HUES48 (cell line): ENCODE measurements around the gene TSPAN4.

Experiments
- H3K27ac ChIP-seq: one replicate; pipeline ENCODE4 v1.7.0; 2013; ENCODE audit warnings: low read depth, low read length, inconsistent platforms
- H3K27me3 ChIP-seq: 2 replicates; pipeline ENCODE4 v1.6.1; 2013; ENCODE audit warnings: mild to moderate bottlenecking, low read length; ENCODE audit not compliant: control insufficient read depth, insufficient read depth
- H3K36me3 ChIP-seq: 2 replicates; pipeline ENCODE4 v1.6.1; 2013; ENCODE audit warnings: low read length; ENCODE audit not compliant: control insufficient read depth, insufficient read depth
- H3K4me1 ChIP-seq: 2 replicates; pipeline ENCODE4 v1.6.1; 2013; ENCODE audit warnings: mild to moderate bottlenecking, low read length; ENCODE audit not compliant: control insufficient read depth, insufficient read depth
- H3K4me3 ChIP-seq: 2 replicates; pipeline ENCODE4 v1.5.1; 2013; ENCODE audit warnings: mild to moderate bottlenecking, low read depth, low read length
- H3K9ac ChIP-seq: 2 replicates; pipeline ENCODE4 v1.6.1; 2013; ENCODE audit warnings: mild to moderate bottlenecking, low read depth, low read length, moderate library complexity
- H3K9me3 ChIP-seq: 2 replicates; pipeline ENCODE4 v1.6.1; 2013; ENCODE audit warnings: low read length; ENCODE audit not compliant: control insufficient read depth, insufficient read depth

Gene TSPAN4

GRCh38 chr11:855796-856195 is 13.1 kb downstream of the TSPAN4 start:
- Histone ChIP-seq H3K27ac (no peak overlapping the region), H3K36me3 (no peaks in the 10 kb centered on the region), H3K4me3 (no peak overlapping the region), H3K4me1 (peaks cover 10% of the 10 kb centered on the region), H3K9ac (no peak overlapping the region), H3K9me3 (no peaks in the 10 kb centered on the region), H3K27me3 (no peaks in the 10 kb centered on the region)

- Histone ChIP-seq H3K36me3 (no peaks in the 10 kb centered on the region), H3K27me3 (no peaks in the 10 kb centered on the region), H3K4me3 (no peak overlapping the region), H3K9me3 (no peaks in the 10 kb centered on the region), H3K27ac (no peak overlapping the region), H3K9ac (no peak overlapping the region), H3K4me1 (peaks cover 10% of the 10 kb centered on the region)
Measured at GRCh38 chr11:856397-856796, 13.7 kb downstream of the TSPAN4 start.

- Histone ChIP-seq H3K27me3 (no peaks in the 10 kb centered on the region), H3K4me3 (no peak overlapping the region), H3K36me3 (no peaks in the 10 kb centered on the region), H3K9me3 (no peaks in the 10 kb centered on the region), H3K9ac (no peak overlapping the region), H3K27ac (no peak overlapping the region), H3K4me1 (peaks cover 23% of the 10 kb centered on the region)
Measured at GRCh38 chr11:858053-858761, 15.6 kb downstream of the TSPAN4 start.

- Histone ChIP-seq H3K4me3 (no peak overlapping the region), H3K9me3 (no peaks in the 10 kb centered on the region), H3K27ac (no peak overlapping the region), H3K4me1 (peaks cover 30% of the 10 kb centered on the region), H3K9ac (no peak overlapping the region), H3K27me3 (no peaks in the 10 kb centered on the region), H3K36me3 (no peaks in the 10 kb centered on the region)
Measured at GRCh38 chr11:858762-859339, 16.2 kb downstream of the TSPAN4 start.

GRCh38 chr11:859394-860131 is 16.9 kb downstream of the TSPAN4 start:
- Histone ChIP-seq H3K27me3 (no peaks in the 10 kb centered on the region), H3K36me3 (no peaks in the 10 kb centered on the region), H3K9me3 (no peaks in the 10 kb centered on the region), H3K9ac (no peak overlapping the region), H3K4me3 (no peak overlapping the region), H3K27ac (no peak overlapping the region), H3K4me1 (peaks cover 30% of the 10 kb centered on the region)

- Histone ChIP-seq H3K4me3 (no peak overlapping the region), H3K36me3 (no peaks in the 10 kb centered on the region), H3K9me3 (no peaks in the 10 kb centered on the region), H3K27ac (no peak overlapping the region), H3K27me3 (no peaks in the 10 kb centered on the region), H3K9ac (no peak overlapping the region), H3K4me1 (peaks cover 30% of the 10 kb centered on the region)
Measured at GRCh38 chr11:860234-861104, 17.8 kb downstream of the TSPAN4 start.

- H3K9ac ChIP-seq = no peak overlapping the region
- H3K27me3 ChIP-seq = no peaks in the 10 kb centered on the region
- no peak overlapping the region for H3K4me3 ChIP-seq
- peaks cover 27% of the 10 kb centered on the region for H3K4me1 ChIP-seq
- peaks cover 6% of the 10 kb centered on the region; the same call in 1 of the 2 replicates for H3K36me3 ChIP-seq
- H3K9me3 ChIP-seq = no peaks in the 10 kb centered on the region
- no peak overlapping the region for H3K27ac ChIP-seq
Measured at GRCh38 chr11:861105-861479, 18.4 kb downstream of the TSPAN4 start.

GRCh38 chr11:862081-862661 is 19.5 kb downstream of the TSPAN4 start:
- Histone ChIP-seq H3K4me3 (no peak overlapping the region), H3K27me3 (no peaks in the 10 kb centered on the region), H3K9me3 (no peaks in the 10 kb centered on the region), H3K4me1 (peaks cover 20% of the 10 kb centered on the region), H3K27ac (peak overlapping the region; percentile 50), H3K36me3 (peaks cover 10% of the 10 kb centered on the region), H3K9ac (no peak overlapping the region)

- Histone ChIP-seq H3K27me3 (no peaks in the 10 kb centered on the region), H3K9me3 (no peaks in the 10 kb centered on the region), H3K4me3 (no peak overlapping the region; the same call in 1 of the 2 replicates), H3K9ac (no peak overlapping the region), H3K27ac (peak overlapping the region; percentile 86), H3K4me1 (peaks cover 20% of the 10 kb centered on the region), H3K36me3 (peaks cover 10% of the 10 kb centered on the region)
Measured at GRCh38 chr11:862696-863022, 20.0 kb downstream of the TSPAN4 start.

GRCh38 chr11:863023-863909 is 20.6 kb downstream of the TSPAN4 start:
- H3K27me3 ChIP-seq = no peaks in the 10 kb centered on the region
- peak overlapping the region; percentile 86 for H3K27ac ChIP-seq
- no peak overlapping the region; the same call in 1 of the 2 replicates for H3K4me3 ChIP-seq
- H3K4me1 ChIP-seq = peaks cover 20% of the 10 kb centered on the region
- peaks cover 10% of the 10 kb centered on the region for H3K36me3 ChIP-seq
- H3K9me3 ChIP-seq = no peaks in the 10 kb centered on the region
- no peak overlapping the region for H3K9ac ChIP-seq
